ENCODE results near the gene LRP1. TPM values are rescaled to one million over a fixed set of nuclear protein-coding genes. Genes with fewer than 3 reads are reported as not detected.

The LRP1 gene
- total RNA-seq, 4 donors from 2014 or later, result 128 to 312 (median 207) TPM

DNA sequence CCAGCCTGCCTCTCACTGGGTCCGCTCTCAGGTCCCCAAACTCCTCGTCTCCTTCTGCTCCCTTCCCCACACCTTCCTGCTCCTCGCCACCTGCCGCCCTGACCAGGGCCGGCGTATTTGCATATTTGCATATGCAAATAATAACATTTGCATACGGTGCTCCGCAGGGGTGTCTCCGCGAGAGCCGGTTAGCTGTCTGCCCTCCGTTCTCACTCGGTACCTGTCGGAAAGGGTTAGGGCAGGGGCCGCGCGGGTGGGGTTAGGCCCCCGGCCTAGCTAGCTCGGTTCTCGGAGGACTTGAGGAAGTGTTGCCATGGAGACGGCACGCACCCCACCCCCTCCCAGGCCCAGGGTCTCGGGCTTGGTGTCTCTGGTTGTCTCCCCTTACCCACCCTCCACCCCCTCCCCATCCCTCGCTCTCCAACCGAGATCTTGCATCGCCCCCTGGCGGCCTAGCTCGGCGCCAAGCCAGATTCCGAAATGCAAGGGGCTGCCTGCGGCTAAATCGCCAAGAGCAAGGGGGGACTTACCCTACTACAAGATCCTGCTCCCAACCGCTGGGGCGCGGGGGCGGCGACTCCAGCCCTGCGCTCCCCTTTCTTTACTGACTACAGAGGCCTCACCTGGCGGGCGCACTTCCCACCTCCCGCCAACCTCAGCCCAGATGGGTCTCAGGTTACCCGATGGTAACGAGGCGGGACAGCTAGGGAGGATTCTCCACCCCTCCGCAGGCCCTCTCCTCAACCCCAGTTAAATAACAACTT is 114.6 kb downstream of the LRP1 start:
- peak overlapping the region; percentile 2 to 44 (median 39) for H3K4me3 ChIP-seq
- H3K4me1 ChIP-seq, result peaks cover 5 to 59% (median 43%) of the 10 kb centered on the region in 4 donors
- DNase-seq, result peak; percentile 61 to 80 (median 76)
- no peaks in the 10 kb centered on the region for H3K9me3 ChIP-seq
- TF ChIP-seq POLR2A (IDR thresholded peaks at IDR 0.05), result no peak
- TF ChIP-seq, protein P1, sequence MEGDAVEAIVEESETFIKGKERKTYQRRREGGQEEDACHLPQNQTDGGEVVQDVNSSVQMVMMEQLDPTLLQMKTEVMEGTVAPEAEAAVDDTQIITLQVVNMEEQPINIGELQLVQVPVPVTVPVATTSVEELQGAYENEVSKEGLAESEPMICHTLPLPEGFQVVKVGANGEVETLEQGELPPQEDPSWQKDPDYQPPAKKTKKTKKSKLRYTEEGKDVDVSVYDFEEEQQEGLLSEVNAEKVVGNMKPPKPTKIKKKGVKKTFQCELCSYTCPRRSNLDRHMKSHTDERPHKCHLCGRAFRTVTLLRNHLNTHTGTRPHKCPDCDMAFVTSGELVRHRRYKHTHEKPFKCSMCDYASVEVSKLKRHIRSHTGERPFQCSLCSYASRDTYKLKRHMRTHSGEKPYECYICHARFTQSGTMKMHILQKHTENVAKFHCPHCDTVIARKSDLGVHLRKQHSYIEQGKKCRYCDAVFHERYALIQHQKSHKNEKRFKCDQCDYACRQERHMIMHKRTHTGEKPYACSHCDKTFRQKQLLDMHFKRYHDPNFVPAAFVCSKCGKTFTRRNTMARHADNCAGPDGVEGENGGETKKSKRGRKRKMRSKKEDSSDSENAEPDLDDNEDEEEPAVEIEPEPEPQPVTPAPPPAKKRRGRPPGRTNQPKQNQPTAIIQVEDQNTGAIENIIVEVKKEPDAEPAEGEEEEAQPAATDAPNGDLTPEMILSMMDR (IDR thresholded peaks at IDR 0.05), result peak in 5 of 6 experiments; percentile 35 to 65 (median 46)
- H3K27me3 ChIP-seq, result peaks cover 0 to 41% of the 10 kb centered on the region in 2 donors
- peak overlapping the region in 1 of 4 donors; percentile 13 for H3K27ac ChIP-seq
- no peaks in the 10 kb centered on the region for H3K36me3 ChIP-seq

GRCh38 chr12:57243521-57244311 is 115.4 kb downstream of the LRP1 start:
- Histone ChIP-seq H3K4me1 (peaks cover 5 to 51% (median 35%) of the 10 kb centered on the region in 4 donors), H3K27me3 (peaks cover 0 to 33% of the 10 kb centered on the region in 2 donors), H3K27ac (no peak overlapping the region), H3K36me3 (no peaks in the 10 kb centered on the region), H3K4me3 (peak overlapping the region in 3 of 4 donors; percentile 39 to 44 (median 39)), H3K9me3 (no peaks in the 10 kb centered on the region)
- TF ChIP-seq, protein P1 (IDR thresholded peaks at IDR 0.05), result peak; percentile 64 to 75 (median 72)
- TF ChIP-seq POLR2A (IDR thresholded peaks at IDR 0.05), result no peak
- peak; percentile 82 to 92 (median 85) for DNase-seq

DNA sequence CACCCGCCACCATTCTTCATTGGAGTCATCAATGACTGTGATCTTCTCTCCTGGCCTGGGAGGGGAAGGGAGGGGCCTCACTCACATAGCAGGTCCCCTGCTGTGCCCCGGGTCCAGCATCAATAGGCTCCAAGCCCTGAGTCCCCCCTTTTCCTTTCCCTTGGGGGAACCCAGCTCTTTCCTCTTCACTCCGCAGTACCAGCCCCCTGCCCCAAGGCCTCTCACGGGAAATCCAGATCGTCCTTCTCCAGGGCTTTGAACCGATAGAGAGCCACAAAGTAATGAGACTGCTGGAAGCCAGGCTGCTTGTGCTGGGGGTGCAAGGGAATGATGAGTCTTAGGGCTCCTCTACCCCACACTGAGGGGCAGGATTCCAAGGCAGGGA is 116.0 kb downstream of the LRP1 start:
- H3K4me3 ChIP-seq, result no peak overlapping the region
- H3K36me3 ChIP-seq, result no peaks in the 10 kb centered on the region
- H3K9me3 ChIP-seq, result no peaks in the 10 kb centered on the region
- H3K27me3 ChIP-seq, result peaks cover 0 to 33% of the 10 kb centered on the region in 2 donors
- H3K27ac ChIP-seq, result no peak overlapping the region
- TF ChIP-seq, protein P1 (IDR thresholded peaks at IDR 0.05), result no peak
- TF ChIP-seq POLR2A (IDR thresholded peaks at IDR 0.05), result no peak
- peaks cover 5 to 47% (median 33%) of the 10 kb centered on the region in 4 donors for H3K4me1 ChIP-seq
- DNase-seq, result peak in 1 of 3 donors; percentile 28

GRCh38 chr12:57247041-57247440 is 118.8 kb downstream of the LRP1 start:
- Histone ChIP-seq H3K9me3 (no peaks in the 10 kb centered on the region), H3K4me3 (no peak overlapping the region), H3K4me1 (peaks cover 0 to 19% (median 17%) of the 10 kb centered on the region in 4 donors), H3K36me3 (no peaks in the 10 kb centered on the region), H3K27me3 (peaks cover 0 to 8% of the 10 kb centered on the region in 2 donors), H3K27ac (no peak overlapping the region)
- TF ChIP-seq POLR2A (IDR thresholded peaks at IDR 0.05), result no peak
- TF ChIP-seq, protein P1 (IDR thresholded peaks at IDR 0.05), result no peak
- DNase-seq, result no peak

GRCh38 chr12:57248934-57249742 is 120.9 kb downstream of the LRP1 start:
- Histone ChIP-seq H3K9me3 (no peaks in the 10 kb centered on the region), H3K36me3 (no peaks in the 10 kb centered on the region)

More at GRCh38 chr12:57248934-57249742, 120.9 kb downstream of the LRP1 start:
- Histone ChIP-seq H3K4me1 (no peaks in the 10 kb centered on the region), H3K27me3 (no peaks in the 10 kb centered on the region), H3K27ac (no peak overlapping the region), H3K4me3 (no peak overlapping the region)
- DNase-seq, result no peak
- TF ChIP-seq POLR2A (IDR thresholded peaks at IDR 0.05), result no peak
- TF ChIP-seq, protein P1 (IDR thresholded peaks at IDR 0.05), result no peak

Data from Peyer's patch (tissue), 4 donors.